ENCODE results near the gene UBL4A.

The UBL4A gene

GRCh38 chrX:154490414-154491083 is 4.1 kb upstream of the UBL4A start, which contains the start of gene SLC10A3:
Gene SLC10A3, minus strand, starts transcription at chrX:154490629. Its CDS starts 1,689 bp downstream, at chrX:154488940.
- no peaks in the 10 kb centered on the region for H3K36me3 ChIP-seq (ENCODE audit: control insufficient read depth in 1 of 2, insufficient read depth in 2 of 2, low read length in 2 of 2)
- no peaks in the 10 kb centered on the region for H3K27me3 ChIP-seq (ENCODE audit: control insufficient read depth in 1 of 2, insufficient read depth in 2 of 2, low read length in 2 of 2)
- peak within 1 kb of the TSS; percentile 73 to 75 for H3K4me3 ChIP-seq (ENCODE audit: low read depth in 1 of 2, low read length in 2 of 2)
- peak within 1 kb of the TSS; percentile 84 to 90 for H3K9ac ChIP-seq (ENCODE audit: low read depth in 1 of 2, low read length in 2 of 2)
- peaks cover 10 to 15% of the 10 kb centered on the region in 2 donors for H3K4me1 ChIP-seq (ENCODE audit: control insufficient read depth in 1 of 2, insufficient read depth in 2 of 2, low read length in 2 of 2)
- H3K9me3 ChIP-seq (ENCODE audit: control insufficient read depth in 1 of 2, low read length in 2 of 2): no peaks in the 10 kb centered on the region
- peak within 1 kb of the TSS; percentile 89 for H3K27ac ChIP-seq (ENCODE audit: low read depth, low read length)

GRCh38 chrX:154490021-154490413 is 3.6 kb upstream of the UBL4A start:
- peaks cover 15 to 21% of the 10 kb centered on the region in 2 donors for H3K4me1 ChIP-seq (ENCODE audit: control insufficient read depth in 1 of 2, insufficient read depth in 2 of 2, low read length in 2 of 2)
- H3K27me3 ChIP-seq (ENCODE audit: control insufficient read depth in 1 of 2, insufficient read depth in 2 of 2, low read length in 2 of 2): no peaks in the 10 kb centered on the region
- H3K9me3 ChIP-seq (ENCODE audit: control insufficient read depth in 1 of 2, low read length in 2 of 2): no peaks in the 10 kb centered on the region
- H3K4me3 ChIP-seq (ENCODE audit: low read depth in 1 of 2, low read length in 2 of 2): peak overlapping the region; percentile 73 to 75
- H3K9ac ChIP-seq (ENCODE audit: low read depth in 1 of 2, low read length in 2 of 2): peak overlapping the region; percentile 76 to 84
- H3K27ac ChIP-seq (ENCODE audit: low read depth, low read length): peak overlapping the region; percentile 81
- H3K36me3 ChIP-seq (ENCODE audit: control insufficient read depth in 1 of 2, insufficient read depth in 2 of 2, low read length in 2 of 2): no peaks in the 10 kb centered on the region

- Histone ChIP-seq H3K4me3 (ENCODE audit: low read depth in 1 of 2, low read length in 2 of 2) (peak overlapping the region; percentile 73 to 75), H3K9me3 (ENCODE audit: control insufficient read depth in 1 of 2, low read length in 2 of 2) (no peaks in the 10 kb centered on the region), H3K9ac (ENCODE audit: low read depth in 1 of 2, low read length in 2 of 2) (peak overlapping the region; percentile 76 to 84), H3K4me1 (ENCODE audit: control insufficient read depth in 1 of 2, insufficient read depth in 2 of 2, low read length in 2 of 2) (peaks cover 18 to 26% of the 10 kb centered on the region in 2 donors), H3K27me3 (ENCODE audit: control insufficient read depth in 1 of 2, insufficient read depth in 2 of 2, low read length in 2 of 2) (no peaks in the 10 kb centered on the region), H3K27ac (ENCODE audit: low read depth, low read length) (no peak overlapping the region), H3K36me3 (ENCODE audit: control insufficient read depth in 1 of 2, insufficient read depth in 2 of 2, low read length in 2 of 2) (peaks cover 0 to 5% of the 10 kb centered on the region in 2 donors)
Measured at GRCh38 chrX:154489182-154489581, 2.8 kb upstream of the UBL4A start.

GRCh38 chrX:154488336-154489075 is 2.1 kb upstream of the UBL4A start:
- Histone ChIP-seq H3K36me3 (ENCODE audit: control insufficient read depth in 1 of 2, insufficient read depth in 2 of 2, low read length in 2 of 2) (peaks cover 0 to 5% of the 10 kb centered on the region in 2 donors), H3K27ac (ENCODE audit: low read depth, low read length) (no peak overlapping the region), H3K4me1 (ENCODE audit: control insufficient read depth in 1 of 2, insufficient read depth in 2 of 2, low read length in 2 of 2) (peaks cover 18 to 26% of the 10 kb centered on the region in 2 donors), H3K4me3 (ENCODE audit: low read depth in 1 of 2, low read length in 2 of 2) (no peak overlapping the region), H3K9me3 (ENCODE audit: control insufficient read depth in 1 of 2, low read length in 2 of 2) (no peaks in the 10 kb centered on the region), H3K9ac (ENCODE audit: low read depth in 1 of 2, low read length in 2 of 2) (no peak overlapping the region), H3K27me3 (ENCODE audit: control insufficient read depth in 1 of 2, insufficient read depth in 2 of 2, low read length in 2 of 2) (no peaks in the 10 kb centered on the region)

- Histone ChIP-seq H3K27me3 (ENCODE audit: control insufficient read depth in 1 of 2, insufficient read depth in 2 of 2, low read length in 2 of 2) (no peaks in the 10 kb centered on the region), H3K4me1 (ENCODE audit: control insufficient read depth in 1 of 2, insufficient read depth in 2 of 2, low read length in 2 of 2) (peaks cover 18 to 26% of the 10 kb centered on the region in 2 donors), H3K9me3 (ENCODE audit: control insufficient read depth in 1 of 2, low read length in 2 of 2) (no peaks in the 10 kb centered on the region), H3K4me3 (ENCODE audit: low read depth in 1 of 2, low read length in 2 of 2) (no peak overlapping the region), H3K27ac (ENCODE audit: low read depth, low read length) (no peak overlapping the region), H3K36me3 (ENCODE audit: control insufficient read depth in 1 of 2, insufficient read depth in 2 of 2, low read length in 2 of 2) (peaks cover 0 to 5% of the 10 kb centered on the region in 2 donors), H3K9ac (ENCODE audit: low read depth in 1 of 2, low read length in 2 of 2) (no peak overlapping the region)
Measured at GRCh38 chrX:154487518-154488290, 1.3 kb upstream of the UBL4A start.

GRCh38 chrX:154486052-154486395 is 391 bp downstream of the UBL4A start:
- H3K27me3 ChIP-seq (ENCODE audit: control insufficient read depth in 1 of 2, insufficient read depth in 2 of 2, low read length in 2 of 2): no peaks in the 10 kb centered on the region
- H3K4me1 ChIP-seq (ENCODE audit: control insufficient read depth in 1 of 2, insufficient read depth in 2 of 2, low read length in 2 of 2): peaks cover 18 to 26% of the 10 kb centered on the region in 2 donors
- H3K36me3 ChIP-seq (ENCODE audit: control insufficient read depth in 1 of 2, insufficient read depth in 2 of 2, low read length in 2 of 2): peaks cover 0 to 5% of the 10 kb centered on the region in 2 donors
- no peaks in the 10 kb centered on the region for H3K9me3 ChIP-seq (ENCODE audit: control insufficient read depth in 1 of 2, low read length in 2 of 2)
- H3K4me3 ChIP-seq (ENCODE audit: low read depth in 1 of 2, low read length in 2 of 2): peak overlapping the region; percentile 50 to 63
- H3K27ac ChIP-seq (ENCODE audit: low read depth, low read length): peak overlapping the region; percentile 62
- peak overlapping the region; percentile 48 to 70 for H3K9ac ChIP-seq (ENCODE audit: low read depth in 1 of 2, low read length in 2 of 2)

- H3K27ac ChIP-seq (ENCODE audit: low read depth, low read length): peak overlapping the region; percentile 62
- H3K4me3 ChIP-seq (ENCODE audit: low read depth in 1 of 2, low read length in 2 of 2): peak overlapping the region; percentile 50 to 63
- peaks cover 0 to 5% of the 10 kb centered on the region in 2 donors for H3K36me3 ChIP-seq (ENCODE audit: control insufficient read depth in 1 of 2, insufficient read depth in 2 of 2, low read length in 2 of 2)
- H3K9me3 ChIP-seq (ENCODE audit: control insufficient read depth in 1 of 2, low read length in 2 of 2): no peaks in the 10 kb centered on the region
- H3K9ac ChIP-seq (ENCODE audit: low read depth in 1 of 2, low read length in 2 of 2): peak overlapping the region; percentile 48 to 70
- no peaks in the 10 kb centered on the region for H3K27me3 ChIP-seq (ENCODE audit: control insufficient read depth in 1 of 2, insufficient read depth in 2 of 2, low read length in 2 of 2)
- H3K4me1 ChIP-seq (ENCODE audit: control insufficient read depth in 1 of 2, insufficient read depth in 2 of 2, low read length in 2 of 2): peaks cover 18 to 26% of the 10 kb centered on the region in 2 donors
Measured at GRCh38 chrX:154485150-154486051, 1.0 kb downstream of the UBL4A start.

- Histone ChIP-seq H3K27ac (ENCODE audit: low read depth, low read length) (no peak overlapping the region), H3K9ac (ENCODE audit: low read depth in 1 of 2, low read length in 2 of 2) (no peak overlapping the region), H3K9me3 (ENCODE audit: control insufficient read depth in 1 of 2, low read length in 2 of 2) (no peaks in the 10 kb centered on the region), H3K4me1 (ENCODE audit: control insufficient read depth in 1 of 2, insufficient read depth in 2 of 2, low read length in 2 of 2) (peaks cover 16 to 24% of the 10 kb centered on the region in 2 donors), H3K27me3 (ENCODE audit: control insufficient read depth in 1 of 2, insufficient read depth in 2 of 2, low read length in 2 of 2) (no peaks in the 10 kb centered on the region), H3K36me3 (ENCODE audit: control insufficient read depth in 1 of 2, insufficient read depth in 2 of 2, low read length in 2 of 2) (peaks cover 0 to 5% of the 10 kb centered on the region in 2 donors), H3K4me3 (ENCODE audit: low read depth in 1 of 2, low read length in 2 of 2) (no peak overlapping the region)
Measured at GRCh38 chrX:154484255-154485149, 1.9 kb downstream of the UBL4A start.

GRCh38 chrX:154483325-154483724 is 3.1 kb downstream of the UBL4A start:
- peaks cover 9 to 22% of the 10 kb centered on the region in 2 donors for H3K4me1 ChIP-seq (ENCODE audit: control insufficient read depth in 1 of 2, insufficient read depth in 2 of 2, low read length in 2 of 2)
- no peaks in the 10 kb centered on the region for H3K9me3 ChIP-seq (ENCODE audit: control insufficient read depth in 1 of 2, low read length in 2 of 2)
- H3K4me3 ChIP-seq (ENCODE audit: low read depth in 1 of 2, low read length in 2 of 2): no peak overlapping the region
- no peak overlapping the region for H3K9ac ChIP-seq (ENCODE audit: low read depth in 1 of 2, low read length in 2 of 2)
- H3K27ac ChIP-seq (ENCODE audit: low read depth, low read length): no peak overlapping the region
- H3K36me3 ChIP-seq (ENCODE audit: control insufficient read depth in 1 of 2, insufficient read depth in 2 of 2, low read length in 2 of 2): peaks cover 0 to 5% of the 10 kb centered on the region in 2 donors
- no peaks in the 10 kb centered on the region for H3K27me3 ChIP-seq (ENCODE audit: control insufficient read depth in 1 of 2, insufficient read depth in 2 of 2, low read length in 2 of 2)

Data from duodenal mucosa (tissue), 2 donors.